Measurements from ENCODE around the gene RPS3.

RPS3 gene

GRCh38 chr11:75383246-75383645, 16.1 kb upstream of the RPS3 start:
- Histone ChIP-seq H3K9me3 (ENCODE audit: insufficient read depth, low read depth, low read length) (no peaks in the 10 kb centered on the region), H3K9ac (ENCODE audit: low read depth, low read length) (no peak overlapping the region), H3K36me3 (ENCODE audit: insufficient read depth, low read depth, low read length) (no peaks in the 10 kb centered on the region), H3K27ac (ENCODE audit: low read length) (no peak overlapping the region), H3K4me3 (ENCODE audit: low read length) (no peak overlapping the region), H3K4me1 (ENCODE audit: insufficient read depth, low read length) (peaks cover 1% of the 10 kb centered on the region; the same call in 1 of the 2 replicates), H3K27me3 (ENCODE audit: insufficient read depth, low read length) (no peaks in the 10 kb centered on the region)

- no peak overlapping the region for H3K9ac ChIP-seq (ENCODE audit: low read depth, low read length)
- no peak overlapping the region for H3K27ac ChIP-seq (ENCODE audit: low read length)
- no peaks in the 10 kb centered on the region for H3K27me3 ChIP-seq (ENCODE audit: insufficient read depth, low read length)
- H3K9me3 ChIP-seq (ENCODE audit: insufficient read depth, low read depth, low read length), result no peaks in the 10 kb centered on the region
- peaks cover 5% of the 10 kb centered on the region for H3K4me1 ChIP-seq (ENCODE audit: insufficient read depth, low read length)
- H3K4me3 ChIP-seq (ENCODE audit: low read length), result no peak overlapping the region
- H3K36me3 ChIP-seq (ENCODE audit: insufficient read depth, low read depth, low read length), result no peaks in the 10 kb centered on the region
Measured at GRCh38 chr11:75384438-75385080, 14.8 kb upstream of the RPS3 start.

GRCh38 chr11:75386942-75387630, 12.2 kb upstream of the RPS3 start:
- H3K27ac ChIP-seq (ENCODE audit: low read length), result no peak overlapping the region
- peaks cover 5% of the 10 kb centered on the region for H3K4me1 ChIP-seq (ENCODE audit: insufficient read depth, low read length)
- H3K4me3 ChIP-seq (ENCODE audit: low read length), result no peak overlapping the region
- no peaks in the 10 kb centered on the region for H3K27me3 ChIP-seq (ENCODE audit: insufficient read depth, low read length)
- H3K9ac ChIP-seq (ENCODE audit: low read depth, low read length), result no peak overlapping the region
- no peaks in the 10 kb centered on the region for H3K36me3 ChIP-seq (ENCODE audit: insufficient read depth, low read depth, low read length)
- no peaks in the 10 kb centered on the region for H3K9me3 ChIP-seq (ENCODE audit: insufficient read depth, low read depth, low read length)

GRCh38 chr11:75387736-75388294, 11.5 kb upstream of the RPS3 start:
- H3K4me1 ChIP-seq (ENCODE audit: insufficient read depth, low read length), result peaks cover 5% of the 10 kb centered on the region
- no peaks in the 10 kb centered on the region for H3K27me3 ChIP-seq (ENCODE audit: insufficient read depth, low read length)
- H3K27ac ChIP-seq (ENCODE audit: low read length), result no peak overlapping the region
- H3K9ac ChIP-seq (ENCODE audit: low read depth, low read length), result no peak overlapping the region
- H3K36me3 ChIP-seq (ENCODE audit: insufficient read depth, low read depth, low read length), result no peaks in the 10 kb centered on the region
- no peaks in the 10 kb centered on the region for H3K9me3 ChIP-seq (ENCODE audit: insufficient read depth, low read depth, low read length)
- no peak overlapping the region for H3K4me3 ChIP-seq (ENCODE audit: low read length)

GRCh38 chr11:75388386-75389275, 10.7 kb upstream of the RPS3 start:
- H3K4me3 ChIP-seq (ENCODE audit: low read length), result peak overlapping the region; percentile 39; the same call in 1 of the 2 replicates
- no peak overlapping the region for H3K27ac ChIP-seq (ENCODE audit: low read length)
- H3K27me3 ChIP-seq (ENCODE audit: insufficient read depth, low read length), result no peaks in the 10 kb centered on the region
- H3K4me1 ChIP-seq (ENCODE audit: insufficient read depth, low read length), result peaks cover 5% of the 10 kb centered on the region
- H3K36me3 ChIP-seq (ENCODE audit: insufficient read depth, low read depth, low read length), result no peaks in the 10 kb centered on the region
- no peaks in the 10 kb centered on the region for H3K9me3 ChIP-seq (ENCODE audit: insufficient read depth, low read depth, low read length)
- H3K9ac ChIP-seq (ENCODE audit: low read depth, low read length), result no peak overlapping the region; the same call in 1 of the 2 replicates

GRCh38 chr11:75389276-75389605, 10.1 kb upstream of the RPS3 start:
- Histone ChIP-seq H3K27ac (ENCODE audit: low read length) (no peak overlapping the region), H3K9ac (ENCODE audit: low read depth, low read length) (no peak overlapping the region), H3K4me1 (ENCODE audit: insufficient read depth, low read length) (peaks cover 5% of the 10 kb centered on the region)

GRCh38 chr11:75389925-75390324, 9.4 kb upstream of the RPS3 start:
- Histone ChIP-seq H3K27me3 (ENCODE audit: insufficient read depth, low read length) (no peaks in the 10 kb centered on the region), H3K4me1 (ENCODE audit: insufficient read depth, low read length) (peaks cover 5% of the 10 kb centered on the region), H3K4me3 (ENCODE audit: low read length) (no peak overlapping the region)

More at GRCh38 chr11:75389276-75389605, 10.1 kb upstream of the RPS3 start:
- Histone ChIP-seq H3K4me3 (ENCODE audit: low read length) (no peak overlapping the region), H3K27me3 (ENCODE audit: insufficient read depth, low read length) (no peaks in the 10 kb centered on the region), H3K9me3 (ENCODE audit: insufficient read depth, low read depth, low read length) (no peaks in the 10 kb centered on the region), H3K36me3 (ENCODE audit: insufficient read depth, low read depth, low read length) (no peaks in the 10 kb centered on the region)

GRCh38 chr11:75394085-75394840, 5.1 kb upstream of the RPS3 start:
- Histone ChIP-seq H3K4me3 (ENCODE audit: low read length) (no peak overlapping the region), H3K36me3 (ENCODE audit: insufficient read depth, low read depth, low read length) (no peaks in the 10 kb centered on the region), H3K27ac (ENCODE audit: low read length) (no peak overlapping the region), H3K9ac (ENCODE audit: low read depth, low read length) (no peak overlapping the region), H3K9me3 (ENCODE audit: insufficient read depth, low read depth, low read length) (no peaks in the 10 kb centered on the region), H3K4me1 (ENCODE audit: insufficient read depth, low read length) (no peaks in the 10 kb centered on the region), H3K27me3 (ENCODE audit: insufficient read depth, low read length) (no peaks in the 10 kb centered on the region; the same call in 1 of the 2 replicates)

More at GRCh38 chr11:75389925-75390324, 9.4 kb upstream of the RPS3 start:
- H3K9me3 ChIP-seq (ENCODE audit: insufficient read depth, low read depth, low read length), result no peaks in the 10 kb centered on the region
- no peak overlapping the region for H3K9ac ChIP-seq (ENCODE audit: low read depth, low read length)
- no peaks in the 10 kb centered on the region for H3K36me3 ChIP-seq (ENCODE audit: insufficient read depth, low read depth, low read length)
- H3K27ac ChIP-seq (ENCODE audit: low read length), result no peak overlapping the region

GRCh38 chr11:75398906-75399305, 412 bp upstream of the RPS3 start:
- peaks cover 43% of the 10 kb centered on the region for H3K36me3 ChIP-seq (ENCODE audit: insufficient read depth, low read depth, low read length)
- H3K9me3 ChIP-seq (ENCODE audit: insufficient read depth, low read depth, low read length), result no peaks in the 10 kb centered on the region
- no peak overlapping the region for H3K9ac ChIP-seq (ENCODE audit: low read depth, low read length)
- peaks cover 13% of the 10 kb centered on the region for H3K4me1 ChIP-seq (ENCODE audit: insufficient read depth, low read length)
- no peaks in the 10 kb centered on the region; the same call in 1 of the 2 replicates for H3K27me3 ChIP-seq (ENCODE audit: insufficient read depth, low read length)
- no peak overlapping the region for H3K27ac ChIP-seq (ENCODE audit: low read length)
- H3K4me3 ChIP-seq (ENCODE audit: low read length), result no peak overlapping the region

- Histone ChIP-seq H3K4me1 (ENCODE audit: insufficient read depth, low read length) (peaks cover 13% of the 10 kb centered on the region), H3K36me3 (ENCODE audit: insufficient read depth, low read depth, low read length) (peaks cover 57% of the 10 kb centered on the region), H3K27me3 (ENCODE audit: insufficient read depth, low read length) (no peaks in the 10 kb centered on the region; the same call in 1 of the 2 replicates), H3K27ac (ENCODE audit: low read length) (peak overlapping the region; percentile 85), H3K9ac (ENCODE audit: low read depth, low read length) (peak overlapping the region; percentile 99), H3K9me3 (ENCODE audit: insufficient read depth, low read depth, low read length) (no peaks in the 10 kb centered on the region), H3K4me3 (ENCODE audit: low read length) (peak overlapping the region; percentile 89)
Measured at GRCh38 chr11:75400146-75400865, 988 bp downstream of the RPS3 start.
